HK-2 (cell line): ENCODE results near the gene INPP5K.

Experiments used
- DNase-seq: peaks from one replicate; pipeline ENCODE4 v3.0.0-alpha.2; 2018; ENCODE audit not compliant: unreplicated experiment

The INPP5K gene

GRCh38 chr17:1505586-1505985, 10.8 kb downstream of the INPP5K start:
- DNase-seq, result no peak

- no peak for DNase-seq
These were observed 11.5 kb downstream of the INPP5K start for GRCh38 chr17:1504866-1505265.

GRCh38 chr17:1503699-1504098, 12.7 kb downstream of the INPP5K start:
- no peak for DNase-seq

- DNase-seq, result peak; percentile 65
These were observed 17.5 kb downstream of the INPP5K start for GRCh38 chr17:1498869-1499268.

GRCh38 chr17:1498233-1498632, 18.2 kb downstream of the INPP5K start:
- no peak for DNase-seq

GRCh38 chr17:1497831-1498230, 18.6 kb downstream of the INPP5K start:
- DNase-seq, result no peak

- no peak for DNase-seq
These were observed 19.5 kb downstream of the INPP5K start for GRCh38 chr17:1496869-1497268.

- DNase-seq, result no peak
These were observed 21.0 kb downstream of the INPP5K start for GRCh38 chr17:1495265-1495989.

GRCh38 chr17:1494736-1495253, 21.6 kb downstream of the INPP5K start:
- no peak for DNase-seq

GRCh38 chr17:1494203-1494602, 22.2 kb downstream of the INPP5K start:
- no peak for DNase-seq

GRCh38 chr17:1493291-1493980, 23.0 kb downstream of the INPP5K start:
- DNase-seq, result no peak

- DNase-seq, result no peak
These were observed 23.9 kb downstream of the INPP5K start, which contains the start of gene MYO1C for GRCh38 chr17:1492249-1493206. Gene MYO1C, minus strand, starts transcription at chr17:1492686. Its CDS starts 199 bp downstream, at chr17:1492487.

GRCh38 chr17:1491443-1492248, 24.8 kb downstream of the INPP5K start:
- DNase-seq, result peak; percentile 46

- peak; percentile 65 for DNase-seq
These were observed 25.6 kb downstream of the INPP5K start for GRCh38 chr17:1490643-1491442.

GRCh38 chr17:1488826-1489270, 27.6 kb downstream of the INPP5K start:
- no peak for DNase-seq

GRCh38 chr17:1487939-1488825, 28.2 kb downstream of the INPP5K start:
- DNase-seq, result peak; percentile 87

- no peak for DNase-seq
These were observed 29.4 kb downstream of the INPP5K start for GRCh38 chr17:1486802-1487695.
